Measurements from ENCODE around the gene POLR2I.
A peak's percentile ranks its signal among the peaks of the same experiment; 100 is the strongest.
"Not testable (repeated sequence)": the region's sequence is repeated elsewhere in the genome, so short reads cannot be mapped to it uniquely, and the experiment has no call there.

POLR2I gene

DNA sequence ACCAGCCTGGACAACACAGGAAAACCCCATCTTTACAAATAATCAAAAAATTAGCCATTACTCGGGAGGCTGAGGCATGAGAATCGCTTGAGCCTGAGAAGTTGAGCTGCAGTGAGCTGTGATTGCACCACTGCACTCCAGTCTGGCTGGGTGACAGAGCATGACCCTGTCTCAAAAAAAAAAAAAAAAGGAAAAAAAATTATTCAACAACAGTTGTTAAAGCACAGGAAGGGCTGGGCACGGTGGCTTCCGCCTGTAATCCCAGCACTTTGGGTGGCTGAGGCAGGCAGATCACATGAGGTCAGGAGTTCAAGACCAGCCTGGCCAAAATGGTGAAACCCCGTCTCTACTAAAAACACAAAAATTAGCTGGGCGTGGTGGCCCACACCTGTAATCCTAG is 16.5 kb upstream of the POLR2I start:
- not testable (repeated sequence) for DNase-seq

DNA sequence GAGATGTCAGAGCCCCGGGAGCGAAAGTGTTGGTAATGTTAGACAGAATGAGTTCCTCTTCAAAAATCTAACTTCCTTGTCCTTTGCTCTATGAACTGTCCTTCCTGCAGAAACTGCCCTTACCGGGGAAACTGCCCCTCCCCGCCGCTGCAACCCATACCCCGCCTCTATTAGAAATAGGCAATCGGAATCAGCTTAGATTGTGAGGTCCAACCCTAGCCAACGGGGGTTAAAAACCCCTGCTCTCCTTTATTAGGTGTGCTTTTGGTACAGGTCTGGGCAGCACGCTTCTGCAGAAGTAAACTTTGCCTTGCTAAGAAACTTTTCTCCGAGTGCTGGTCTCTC is 13.7 kb upstream of the POLR2I start:
- DNase-seq: no peak

- no peak for DNase-seq
These were observed 10.9 kb upstream of the POLR2I start for GRCh38 chr19:36125557-36125956.

DNA sequence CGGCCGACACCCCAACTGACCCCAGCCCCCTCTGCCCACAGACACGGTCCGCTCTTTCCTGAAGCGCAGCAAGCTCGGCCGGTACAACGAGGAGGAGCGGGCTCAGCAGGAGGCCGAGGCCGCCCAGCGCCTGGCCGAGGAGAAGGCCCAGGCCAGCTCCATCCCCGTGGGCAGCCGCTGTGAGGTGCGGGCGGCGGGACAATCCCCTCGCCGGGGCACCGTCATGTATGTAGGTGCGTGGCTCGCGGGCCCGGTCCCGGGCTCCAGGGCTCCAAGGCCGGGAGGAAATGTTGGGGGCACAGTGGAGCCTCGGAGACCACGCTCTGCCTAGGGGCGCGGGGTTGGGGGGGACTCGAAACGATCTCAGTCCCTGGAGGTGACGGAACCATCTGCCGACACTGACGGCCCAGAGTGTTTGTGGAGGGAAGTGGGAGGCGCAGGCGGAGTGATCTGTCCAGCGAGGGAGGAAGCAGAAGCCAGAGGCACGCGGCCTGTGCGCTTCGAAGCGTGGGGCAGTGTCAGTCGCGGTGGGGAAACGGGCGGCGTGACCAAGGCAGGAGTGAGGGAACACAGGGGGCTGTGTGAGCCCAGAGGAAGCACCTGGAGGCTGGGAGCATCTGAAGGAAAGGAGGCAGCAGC is 6.9 kb upstream of the POLR2I start:
- DNase-seq: no peak

- DNase-seq: no peak
These were observed 6.3 kb upstream of the POLR2I start for GRCh38 chr19:36120984-36121358.

GRCh38 chr19:36120092-36120983 is 5.7 kb upstream of the POLR2I start:
- DNase-seq: no peak

DNA sequence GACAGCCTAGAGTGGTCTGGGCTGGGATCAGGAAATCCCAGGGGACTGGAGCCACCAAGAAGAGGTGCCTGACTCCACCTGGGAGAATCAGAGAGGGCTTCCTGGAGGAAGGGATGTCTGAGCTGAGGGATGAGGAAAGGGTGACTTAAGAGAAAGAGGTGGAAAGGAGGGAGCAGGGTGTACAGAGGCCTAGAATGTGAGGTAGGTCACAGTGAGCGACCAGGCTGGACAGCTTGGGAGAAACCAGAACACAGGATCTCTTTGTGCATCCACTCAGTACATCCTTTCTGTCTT is 1.6 kb upstream of the POLR2I start:
- DNase-seq: no peak

GRCh38 chr19:36115453-36116343 is 1.0 kb upstream of the POLR2I start, which contains the start of gene TBCB:
Gene TBCB, plus strand, starts transcription at chr19:36115468. Its CDS starts 93 bp downstream, at chr19:36115561.
- DNase-seq: no peak

GRCh38 chr19:36113894-36114720 is 568 bp downstream of the POLR2I start:
- peak; percentile 49 for DNase-seq

GRCh38 chr19:36113425-36113824 is 1.2 kb downstream of the POLR2I start:
- no peak for DNase-seq

- DNase-seq: no peak
These were observed 2.0 kb downstream of the POLR2I start for GRCh38 chr19:36112678-36113077.

DNA sequence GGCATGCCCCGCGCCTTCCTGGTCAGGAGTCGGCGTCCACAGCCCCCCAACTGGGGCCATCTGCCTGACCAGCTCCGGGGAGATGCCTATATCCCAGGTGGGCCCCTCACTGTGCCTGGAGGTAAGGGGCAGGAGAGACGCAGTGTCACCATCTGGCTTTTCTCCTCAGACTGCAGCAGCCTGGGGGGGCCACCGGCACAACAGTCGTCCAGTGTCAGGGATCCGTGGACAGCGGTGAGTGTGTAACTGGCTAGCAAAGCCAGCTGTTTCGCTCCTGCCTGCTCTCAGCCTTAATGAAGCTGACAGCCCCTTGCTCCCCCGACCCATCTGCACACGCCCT is 3.5 kb downstream of the POLR2I start:
- DNase-seq: no peak

GRCh38 chr19:36110487-36111199 is 4.0 kb downstream of the POLR2I start, which contains the start of gene OVOL3:
Gene OVOL3, plus strand, starts transcription at chr19:36111143. Its CDS starts 60 bp downstream, at chr19:36111203.
- DNase-seq: no peak

DNA sequence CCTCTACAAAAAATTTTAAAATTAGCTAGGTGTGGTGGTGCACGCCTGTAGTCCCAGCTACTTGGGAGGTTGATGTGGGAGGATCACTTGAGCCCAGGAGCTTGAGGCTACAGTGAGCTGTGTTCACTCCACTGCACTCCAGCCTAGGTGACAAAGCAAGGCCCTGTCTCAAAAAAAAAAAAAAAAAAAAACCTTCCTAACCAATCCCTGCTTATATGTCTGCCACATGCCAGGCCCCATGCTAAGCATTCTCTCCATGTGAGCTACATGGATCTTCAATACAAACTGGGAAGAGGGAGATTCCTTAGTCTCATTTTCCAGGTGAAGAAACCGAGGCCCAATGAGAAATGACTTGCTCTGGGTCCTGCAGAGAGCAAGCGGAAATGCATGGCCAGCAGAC is 6.0 kb downstream of the POLR2I start:
- DNase-seq: no peak

DNA sequence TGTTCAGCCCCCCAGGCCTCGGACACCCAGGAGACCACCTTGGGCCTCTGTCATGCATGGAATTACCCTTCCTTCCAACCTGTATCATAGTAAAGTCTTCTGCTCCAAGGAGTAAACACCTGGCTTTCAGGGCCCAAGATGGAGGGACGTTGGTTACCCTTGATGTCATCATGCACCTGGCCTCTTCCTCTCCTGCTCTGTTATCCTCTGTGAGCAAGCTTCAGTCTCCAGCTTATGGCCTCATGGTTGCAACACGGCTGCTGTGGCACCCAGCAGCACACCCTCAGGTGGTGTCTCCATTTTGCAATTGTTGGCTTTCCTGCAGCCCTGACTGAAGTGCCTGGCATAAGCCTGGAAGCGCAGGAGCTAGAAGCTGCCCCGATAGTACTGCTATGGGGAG is 7.7 kb downstream of the POLR2I start:
- DNase-seq: no peak

DNA sequence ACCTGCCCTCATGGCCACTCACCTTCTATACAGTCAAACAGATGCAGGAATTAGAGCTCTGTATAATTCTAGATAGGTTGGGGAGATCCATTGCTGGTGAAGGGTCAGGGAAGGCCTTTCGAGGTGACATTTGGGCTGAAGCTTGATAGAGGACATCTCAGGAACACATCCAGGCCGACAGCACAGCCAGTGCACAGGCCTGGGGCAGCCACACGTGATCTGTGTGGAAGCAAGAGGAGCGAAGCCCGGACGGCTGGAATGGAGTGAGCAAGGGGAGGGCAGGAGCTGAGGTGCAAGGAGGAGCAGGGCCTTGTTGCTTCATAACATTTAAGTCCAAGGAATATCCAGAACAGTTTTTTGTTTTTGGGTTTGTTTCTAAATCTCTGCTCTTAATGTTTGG is 8.2 kb downstream of the POLR2I start:
- no peak for DNase-seq

GRCh38 chr19:36103842-36104552 is 10.7 kb downstream of the POLR2I start:
- peak; percentile 33 for DNase-seq

DNA sequence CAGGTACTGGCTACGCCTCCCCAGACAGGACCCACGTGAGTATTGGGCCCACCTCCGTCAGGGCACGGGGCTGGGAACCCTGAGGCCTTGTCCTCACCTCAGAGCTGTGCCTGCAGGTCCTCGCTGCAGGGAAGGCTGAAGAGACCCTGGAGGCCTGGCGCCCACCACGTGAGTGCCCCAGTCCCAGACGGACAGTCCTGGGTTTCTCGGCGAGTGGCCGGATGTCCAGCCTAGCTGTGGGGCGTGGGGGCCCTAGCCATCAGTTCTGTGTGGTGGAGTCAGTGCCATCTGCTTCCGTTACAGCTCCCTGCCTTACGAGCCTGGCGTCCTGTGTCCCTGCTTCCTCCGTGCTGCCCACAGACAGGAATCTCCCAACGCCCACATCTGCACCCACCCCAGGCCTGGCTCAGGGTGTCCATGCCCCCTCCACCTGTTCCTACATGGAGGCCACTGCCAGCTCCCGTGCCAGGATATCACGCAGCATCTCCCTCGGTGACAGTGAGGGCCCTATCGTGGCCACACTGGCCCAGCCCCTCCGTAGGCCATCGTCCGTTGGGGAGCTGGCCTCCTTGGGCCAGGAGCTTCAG is 11.5 kb downstream of the POLR2I start:
- no peak for DNase-seq

DNA sequence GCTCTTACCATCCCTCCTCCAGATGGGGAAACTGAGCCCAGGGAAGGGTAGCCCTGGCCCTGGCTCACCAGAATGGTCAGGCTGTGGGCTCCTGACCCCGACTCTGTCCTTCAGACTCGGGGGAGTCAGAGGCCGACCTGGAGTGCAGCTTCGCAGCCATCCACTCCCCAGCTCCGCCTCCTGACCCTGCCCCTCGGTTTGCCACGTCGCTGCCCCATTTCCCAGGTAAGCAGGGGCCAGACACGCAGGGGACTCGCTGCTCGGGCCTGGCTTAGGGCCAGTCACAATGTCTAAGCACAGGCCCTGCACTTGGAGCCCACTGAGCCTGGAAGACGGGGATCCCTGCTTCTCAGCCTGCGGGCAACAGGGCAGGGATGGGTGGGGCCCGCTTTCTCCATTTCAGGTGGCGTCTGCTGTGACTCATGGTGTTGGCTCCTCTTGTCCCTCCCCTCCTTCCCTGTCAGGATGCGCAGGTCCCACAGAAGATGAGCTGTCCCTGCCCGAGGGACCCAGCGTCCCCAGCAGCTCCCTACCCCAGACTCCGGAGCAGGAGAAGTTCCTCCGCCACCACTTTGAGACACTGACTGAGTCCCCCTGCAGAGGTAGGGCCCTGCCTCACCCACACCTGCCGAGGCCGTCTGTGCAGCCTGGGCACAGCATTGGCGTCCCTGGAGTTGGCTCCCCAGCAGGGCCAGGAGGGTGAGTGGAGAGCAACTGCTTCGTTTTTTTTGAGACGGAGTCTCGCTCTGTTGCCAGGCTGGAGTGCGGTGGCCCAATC is 12.9 kb downstream of the POLR2I start:
- no peak for DNase-seq

GRCh38 chr19:36100476-36100875 is 14.2 kb downstream of the POLR2I start:
- DNase-seq: no peak
